EL (cell line): ENCODE measurements around the gene SMTNL2.
"Not testable (repeated sequence)": the region's sequence is repeated elsewhere in the genome, so short reads cannot be mapped to it uniquely, and the experiment has no call there.

Source experiments
- DNase-seq: peaks from one replicate; pipeline ENCODE4 v3.0.0-alpha.2; 2016

Gene SMTNL2

DNA sequence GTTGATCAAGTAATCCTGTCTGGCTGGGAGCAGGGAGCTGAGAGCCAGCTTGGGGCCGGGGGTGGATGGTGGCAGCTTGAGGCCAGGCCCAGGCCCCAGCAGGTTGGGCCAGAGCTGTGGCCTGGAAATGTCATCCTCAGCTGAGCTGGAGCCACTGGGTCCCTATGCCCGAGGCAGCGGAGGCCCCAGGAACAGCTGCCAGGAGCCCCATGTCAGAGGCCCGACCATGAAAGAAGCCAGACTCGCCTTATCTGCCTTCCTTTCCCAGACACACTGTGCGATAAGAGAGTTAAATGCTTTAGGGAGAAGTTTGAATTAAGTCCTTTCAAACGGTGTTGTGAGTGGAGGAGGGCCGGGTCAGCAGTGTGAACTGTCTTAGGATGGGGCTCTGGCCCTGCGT, 3.5 kb downstream of the SMTNL2 start:
- no peak for DNase-seq

DNA sequence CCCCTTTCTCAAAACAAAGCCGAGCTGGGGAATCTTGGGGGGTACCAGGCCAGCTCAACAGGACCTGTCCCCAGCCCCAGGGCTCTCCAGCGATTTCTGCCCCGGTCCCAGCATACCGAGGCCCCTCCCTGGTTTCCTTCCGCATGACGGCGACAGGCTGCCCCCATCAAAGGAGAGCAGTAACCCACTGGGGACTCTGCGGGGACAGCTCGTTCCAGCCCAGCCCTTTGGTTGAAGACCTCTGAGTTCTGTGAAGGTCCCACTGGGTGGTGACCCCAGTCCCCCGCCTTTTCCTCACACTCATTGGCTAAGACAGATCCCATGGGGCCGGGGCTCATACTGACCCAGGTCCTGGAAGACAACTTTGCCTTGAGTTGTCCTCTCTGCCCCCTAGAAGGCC, 4.1 kb downstream of the SMTNL2 start:
- no peak for DNase-seq

DNA sequence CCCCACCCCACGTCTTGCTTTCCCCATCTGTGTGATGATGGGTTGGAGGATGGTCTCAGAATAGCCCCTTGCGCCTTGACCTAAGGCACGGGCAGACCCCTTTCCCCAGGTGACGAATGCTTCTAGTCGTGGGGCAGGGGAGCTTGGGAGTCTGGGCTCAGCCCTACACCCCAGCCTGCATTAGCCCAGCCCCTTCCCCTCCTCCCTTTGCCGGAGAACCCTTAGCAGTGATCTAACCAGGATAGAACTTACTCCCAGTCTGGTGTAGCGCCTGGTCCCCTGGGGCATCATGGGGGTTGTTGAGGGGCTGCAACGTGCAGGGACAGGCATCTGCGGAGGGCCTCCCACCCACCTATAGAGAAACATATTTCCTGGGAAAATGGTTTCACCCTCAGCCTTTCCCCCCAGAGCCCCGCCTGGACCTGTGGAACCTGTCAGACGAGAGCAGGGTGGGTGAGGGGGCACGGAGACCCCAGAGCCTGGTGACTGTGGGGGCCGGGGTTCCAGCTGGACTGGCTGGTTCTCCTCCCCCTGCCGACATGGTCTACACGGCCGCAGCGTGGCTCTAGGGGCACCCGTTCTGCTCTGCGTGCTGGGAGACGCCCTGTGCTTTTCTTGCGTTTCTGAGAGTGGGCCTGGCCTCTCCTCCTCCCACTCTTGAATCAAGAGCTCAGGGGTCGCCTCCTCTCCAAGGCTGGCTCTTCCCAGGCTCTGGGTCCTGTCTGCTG, 4.7 kb downstream of the SMTNL2 start:
- no peak for DNase-seq

DNA sequence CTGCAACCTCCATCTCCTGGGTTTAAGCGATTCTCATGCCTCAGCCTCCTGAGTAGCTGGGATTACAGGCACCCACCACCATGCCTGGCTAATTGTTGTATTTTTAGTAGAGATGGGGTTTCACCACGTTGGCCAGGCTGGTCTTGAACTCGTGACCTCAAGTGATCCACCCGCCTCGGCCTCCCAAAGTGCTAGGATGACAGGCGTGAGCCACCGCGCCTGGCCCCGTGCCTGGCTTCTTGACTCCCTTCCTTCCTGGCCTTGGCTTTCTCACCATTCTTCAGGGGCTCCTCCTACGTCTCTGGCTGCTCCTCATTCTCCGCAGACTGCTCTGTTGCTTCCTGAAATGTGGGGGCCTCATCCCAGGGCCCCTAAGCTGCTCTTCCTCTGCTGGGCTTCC, 5.7 kb downstream of the SMTNL2 start:
- DNase-seq, result not testable (repeated sequence)

DNA sequence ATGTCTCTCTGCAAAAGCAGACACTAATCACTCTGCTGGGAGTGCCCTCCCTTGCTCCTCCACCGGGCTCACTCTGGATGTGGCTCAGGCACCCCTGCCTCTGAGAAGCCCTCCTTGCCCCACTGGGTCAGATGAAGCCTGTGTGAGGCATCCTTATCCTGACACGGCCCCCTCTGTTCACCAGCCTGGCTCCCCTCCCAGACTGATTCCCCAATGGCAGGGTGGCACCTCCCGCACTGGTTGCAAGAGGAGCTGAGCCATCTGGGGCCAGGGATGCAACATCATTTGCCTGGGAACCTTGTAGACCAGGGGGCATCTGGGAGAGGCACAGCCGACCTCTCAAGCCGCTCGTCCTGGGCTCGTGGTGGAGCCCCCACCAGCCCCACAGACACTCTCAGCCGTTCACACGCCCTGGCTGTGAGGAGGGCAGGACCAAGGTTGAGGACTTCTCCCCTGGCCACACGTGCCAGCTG, 6.7 kb downstream of the SMTNL2 start:
- no peak for DNase-seq

DNA sequence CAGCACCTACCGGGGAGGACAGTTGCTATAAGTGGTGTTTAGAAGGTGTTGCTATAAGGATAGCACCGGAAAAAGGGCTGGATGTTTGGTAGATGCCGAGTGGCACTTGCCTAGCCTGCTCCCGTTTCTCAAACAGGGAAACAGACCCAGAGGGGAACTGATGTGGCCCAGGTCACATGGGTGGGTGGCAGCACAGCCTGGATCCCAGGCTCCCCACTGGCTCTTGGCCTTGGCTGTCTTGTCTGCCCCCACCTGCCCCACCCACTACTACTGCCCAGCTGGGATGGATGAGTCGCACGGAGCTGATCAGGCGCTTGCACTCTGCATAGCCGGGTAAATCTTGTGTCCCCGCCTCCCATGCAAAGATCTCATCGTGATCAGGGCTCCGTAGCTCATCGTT, 7.2 kb downstream of the SMTNL2 start:
- DNase-seq, result peak; percentile 42

DNA sequence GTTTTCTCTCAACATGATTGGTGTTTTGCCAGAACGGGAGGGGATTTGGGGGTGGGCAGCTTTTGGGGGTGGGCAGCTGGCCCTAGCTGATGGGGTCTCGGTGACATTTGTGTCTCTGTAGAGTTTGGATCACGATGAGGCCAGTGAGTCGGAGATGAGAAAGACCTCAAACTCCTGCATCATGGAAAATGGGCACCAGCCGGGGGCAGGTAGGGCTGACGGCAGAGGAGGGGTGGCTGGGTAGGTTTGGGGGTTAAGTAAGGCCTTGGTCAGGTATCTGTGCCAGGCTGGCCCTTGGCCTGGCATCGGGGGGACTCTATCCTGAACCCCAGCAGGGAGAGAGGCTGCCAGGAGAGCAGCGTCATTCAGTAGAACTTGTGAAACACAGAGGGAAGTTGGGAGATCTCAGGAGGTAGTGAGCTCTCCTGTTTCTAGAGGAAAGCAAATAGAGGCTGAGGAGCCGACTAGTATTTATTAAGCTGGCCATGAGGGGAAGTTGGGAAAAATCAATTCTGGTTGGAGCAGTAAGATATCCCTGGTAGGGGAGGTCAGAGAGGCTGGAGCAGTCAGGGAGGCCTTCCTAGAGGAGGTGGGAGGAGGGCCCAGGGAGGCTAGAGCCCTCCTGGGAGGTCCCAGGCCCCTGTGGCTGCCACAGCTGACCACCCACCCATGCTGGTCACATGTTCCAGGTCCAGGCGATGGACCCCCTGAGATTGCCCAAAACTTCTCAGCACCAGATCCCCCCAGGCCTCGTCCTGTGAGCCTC, 8.1 kb downstream of the SMTNL2 start:
- no peak for DNase-seq

DNA sequence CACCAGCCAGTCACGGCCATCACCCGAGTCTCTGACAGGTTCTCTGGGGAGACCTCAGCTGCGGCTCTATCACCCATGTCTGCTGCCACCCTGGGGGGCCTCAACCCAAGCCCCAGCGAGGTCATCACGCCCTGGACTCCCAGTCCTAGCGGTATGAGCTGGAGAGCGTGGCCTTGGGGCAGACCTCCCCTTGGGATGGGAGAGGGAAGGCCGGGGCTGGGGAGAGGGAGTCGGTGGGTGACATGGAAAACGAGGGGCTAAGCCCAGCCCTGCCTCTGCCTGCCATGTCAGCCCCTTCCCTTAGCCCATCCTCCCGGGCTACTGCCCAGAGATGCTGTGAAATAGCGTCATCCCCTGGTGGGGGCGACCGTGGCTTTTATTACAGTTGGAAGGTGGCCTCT, 8.7 kb downstream of the SMTNL2 start:
- no peak for DNase-seq

DNA sequence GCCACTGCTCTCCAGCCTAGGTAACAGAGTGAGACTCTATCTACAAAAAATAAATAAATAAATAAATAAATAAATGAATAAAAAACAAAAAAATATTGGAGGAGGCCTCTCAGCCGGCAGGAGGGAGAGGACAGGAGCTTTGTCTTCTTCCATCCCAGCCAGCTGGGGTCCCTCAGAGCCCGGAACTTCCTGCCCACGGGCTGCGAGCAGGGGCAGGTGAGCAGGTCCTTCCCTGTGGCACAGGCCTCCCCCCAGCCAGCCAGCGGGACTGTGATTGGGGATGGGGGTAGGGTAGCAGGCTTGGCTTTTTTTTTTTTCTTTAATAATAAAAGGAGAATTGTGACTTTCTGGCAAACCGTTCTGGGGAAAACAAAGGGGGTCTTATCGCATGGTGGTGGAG, 10.1 kb downstream of the SMTNL2 start:
- no peak for DNase-seq

DNA sequence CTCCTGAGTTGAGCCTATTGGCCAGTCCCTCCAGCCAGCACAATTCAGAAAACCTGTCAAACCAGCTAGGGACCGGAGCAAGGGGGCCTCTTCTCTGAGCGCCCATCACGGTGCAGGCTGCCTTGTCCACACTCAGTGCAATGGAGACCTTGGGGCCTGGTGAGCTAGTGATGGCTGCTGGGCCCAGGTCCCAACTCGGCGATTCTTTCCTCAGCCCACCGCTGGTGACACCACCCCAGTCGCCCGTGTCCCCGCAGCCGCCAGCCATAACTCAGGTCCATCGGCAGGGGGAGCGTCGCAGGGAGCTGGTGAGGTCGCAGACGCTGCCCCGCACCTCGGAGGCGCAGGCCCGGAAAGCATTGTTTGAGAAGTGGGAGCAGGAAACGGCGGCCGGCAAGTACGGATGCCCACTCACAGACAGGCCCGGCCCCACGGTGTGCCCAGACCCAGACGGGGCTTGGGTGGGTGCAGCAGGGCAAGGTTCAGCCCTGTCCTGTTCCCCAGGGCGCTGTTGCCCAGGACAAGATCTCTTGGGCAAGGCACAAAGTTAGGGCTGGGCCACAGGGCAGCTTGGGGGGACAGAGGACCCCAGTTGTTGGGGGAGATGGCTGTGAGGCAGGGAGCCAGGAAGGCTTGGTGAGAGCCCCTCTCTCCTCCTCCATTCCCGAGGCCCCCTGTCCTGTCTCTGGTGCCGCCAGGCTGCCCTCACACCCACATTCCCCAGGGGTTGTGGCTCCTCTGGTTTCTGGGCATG, 10.8 kb downstream of the SMTNL2 start:
- DNase-seq, result no peak

DNA sequence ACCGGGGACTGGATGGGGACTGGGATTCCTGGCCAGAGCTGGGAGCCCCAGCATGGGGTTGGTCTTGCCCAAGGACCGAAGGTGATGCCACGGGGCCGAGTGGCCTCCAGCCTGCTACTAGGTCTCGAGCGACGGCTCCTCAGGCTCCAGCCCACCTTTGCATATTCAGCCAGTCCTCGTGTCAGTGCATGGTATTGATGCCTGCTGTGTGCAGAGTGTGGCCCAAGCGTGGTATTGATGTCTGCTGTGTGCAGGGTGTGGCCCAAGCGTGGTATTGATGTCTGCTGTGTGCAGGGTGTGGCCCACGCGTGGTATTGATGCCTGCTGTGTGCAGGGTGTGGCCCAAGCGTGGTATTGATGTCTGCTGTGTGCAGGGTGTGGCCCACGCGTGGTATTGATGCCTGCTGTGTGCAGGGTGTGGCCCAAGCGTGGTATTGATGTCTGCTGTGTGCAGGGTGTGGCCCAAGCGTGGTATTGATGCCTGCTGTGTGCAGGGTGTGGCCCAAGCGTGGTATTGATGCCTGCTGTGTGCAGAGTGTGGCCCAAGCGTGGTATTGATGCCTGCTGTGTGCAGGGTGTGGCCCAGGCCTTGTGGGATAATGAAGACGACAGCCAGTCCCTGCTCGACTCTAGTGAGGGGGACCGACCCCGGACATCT, 11.5 kb downstream of the SMTNL2 start:
- DNase-seq, result not testable (repeated sequence)

DNA sequence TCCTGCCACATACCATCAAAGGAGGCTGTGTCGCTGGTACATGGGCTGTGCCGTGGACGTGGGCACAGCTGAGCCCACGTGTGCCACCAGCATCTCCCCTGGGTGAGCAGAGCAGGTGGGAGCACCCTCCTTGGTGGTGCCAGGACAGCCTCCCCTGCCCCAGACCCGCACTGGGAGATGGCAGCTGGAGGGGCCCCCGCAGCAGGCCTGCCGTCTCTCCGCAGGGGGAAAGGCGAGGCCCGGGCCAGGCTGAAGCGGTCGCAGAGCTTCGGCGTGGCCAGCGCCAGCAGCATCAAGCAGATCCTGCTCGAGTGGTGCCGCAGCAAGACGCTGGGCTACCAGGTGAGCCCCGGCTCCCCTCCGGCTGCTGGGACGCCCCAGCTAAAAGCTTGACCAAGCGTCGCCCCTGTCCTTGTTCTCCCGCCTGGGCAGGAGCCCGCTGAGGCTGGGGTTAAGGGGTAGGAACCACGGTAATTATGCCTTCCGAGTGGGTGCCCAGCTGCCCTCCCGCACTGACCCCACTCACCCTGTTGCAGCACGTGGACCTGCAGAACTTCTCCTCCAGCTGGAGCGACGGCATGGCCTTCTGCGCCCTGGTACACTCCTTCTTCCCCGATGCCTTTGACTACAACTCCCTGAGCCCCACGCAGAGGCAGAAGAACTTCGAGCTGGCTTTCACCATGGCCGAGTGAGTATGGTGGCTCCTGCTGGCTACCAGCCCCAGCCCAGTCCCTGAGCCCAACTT, 12.5 kb downstream of the SMTNL2 start:
- no peak for DNase-seq

DNA sequence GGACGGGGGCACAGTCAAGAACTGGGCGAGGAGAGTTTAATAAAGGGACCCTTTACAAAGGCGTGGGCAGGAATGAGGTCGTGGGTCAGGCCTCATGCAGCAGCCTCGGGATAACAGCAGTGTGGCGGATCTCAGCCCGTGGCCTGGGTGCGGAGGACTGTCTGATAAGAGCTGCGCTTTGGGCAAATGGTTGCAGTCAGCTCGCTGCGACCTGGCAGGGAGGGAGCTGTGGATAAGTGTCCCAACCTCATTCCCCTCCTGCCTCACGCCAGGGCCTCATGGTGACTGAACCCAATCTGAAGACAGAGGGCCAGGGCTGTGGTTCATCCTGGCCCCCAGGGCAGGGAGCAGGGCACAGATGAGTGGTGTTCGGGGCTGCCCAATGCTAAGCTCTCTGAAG, 13.6 kb downstream of the SMTNL2 start:
- DNase-seq, result no peak

DNA sequence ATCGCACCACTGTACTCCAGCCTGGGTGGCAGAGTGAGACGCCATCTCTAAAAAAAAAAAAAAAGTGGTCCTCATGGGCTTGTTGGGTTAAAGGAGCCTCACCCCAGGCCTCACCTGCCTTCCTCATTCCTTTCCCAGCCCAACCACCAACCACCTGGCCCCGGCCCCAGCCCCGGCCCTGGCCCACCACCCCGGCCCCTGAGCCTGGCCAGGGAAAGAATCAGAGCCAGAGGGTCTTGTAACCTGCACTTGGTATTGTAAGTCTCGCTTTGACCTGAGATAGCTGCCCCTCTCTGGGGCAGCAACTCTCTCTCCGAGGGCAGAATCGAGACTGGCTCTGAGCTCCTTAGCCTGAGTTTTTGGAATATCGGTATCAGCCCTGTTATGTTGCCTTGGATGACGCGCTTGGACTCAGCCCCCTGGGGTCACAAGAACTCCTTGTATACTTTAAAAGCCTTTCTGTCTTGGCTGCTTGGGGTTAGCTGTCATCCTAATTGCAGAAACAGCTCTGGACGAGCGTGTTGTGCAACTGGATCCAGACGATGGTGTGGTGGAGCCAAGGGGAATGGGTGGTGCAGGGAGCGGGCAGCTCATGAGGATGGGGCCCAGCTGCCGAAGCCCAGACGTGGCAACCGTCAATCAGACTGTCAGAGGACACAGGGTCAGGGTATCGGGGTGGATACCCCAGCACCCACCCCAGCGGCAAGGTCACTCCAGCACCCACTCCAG, 14.6 kb downstream of the SMTNL2 start:
- DNase-seq, result no peak

DNA sequence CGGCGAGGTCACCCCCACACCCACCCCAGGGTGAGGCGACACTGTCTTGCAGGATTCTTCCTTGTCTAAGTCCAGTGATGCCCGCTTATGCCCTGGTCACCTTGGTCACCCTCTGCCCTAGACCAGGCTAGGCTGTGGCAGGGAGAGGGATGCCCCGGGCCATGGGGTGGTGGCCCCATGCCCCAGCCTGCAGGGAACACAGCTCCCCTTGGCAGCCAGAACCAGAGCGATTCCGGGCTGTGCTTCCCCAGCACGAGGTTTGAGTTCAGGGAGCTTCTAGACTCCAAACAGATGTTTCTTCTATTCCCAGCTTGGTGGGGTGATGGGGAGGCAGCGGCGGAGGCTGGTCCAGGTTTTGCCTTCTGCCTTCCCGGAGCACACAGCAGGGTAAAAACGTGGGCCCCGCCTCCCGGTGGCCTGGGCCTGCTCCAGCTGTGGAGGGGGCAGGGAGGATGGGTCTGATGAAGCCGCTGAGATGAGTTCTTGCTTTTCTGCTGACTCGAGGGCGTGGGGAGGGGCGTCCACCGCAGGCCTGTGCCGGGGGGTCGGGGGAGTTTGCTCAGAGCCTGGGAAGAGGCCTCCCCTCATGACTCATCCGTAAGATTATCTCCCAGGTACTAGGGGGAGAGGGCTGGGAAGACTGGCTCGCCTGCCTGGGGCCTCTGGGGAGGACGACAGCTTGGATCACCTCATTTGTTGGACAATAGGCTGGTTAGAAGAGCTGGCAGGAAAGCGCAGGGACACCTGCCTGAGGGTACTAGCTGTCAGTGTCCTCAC, 15.4 kb downstream of the SMTNL2 start:
- no peak for DNase-seq

DNA sequence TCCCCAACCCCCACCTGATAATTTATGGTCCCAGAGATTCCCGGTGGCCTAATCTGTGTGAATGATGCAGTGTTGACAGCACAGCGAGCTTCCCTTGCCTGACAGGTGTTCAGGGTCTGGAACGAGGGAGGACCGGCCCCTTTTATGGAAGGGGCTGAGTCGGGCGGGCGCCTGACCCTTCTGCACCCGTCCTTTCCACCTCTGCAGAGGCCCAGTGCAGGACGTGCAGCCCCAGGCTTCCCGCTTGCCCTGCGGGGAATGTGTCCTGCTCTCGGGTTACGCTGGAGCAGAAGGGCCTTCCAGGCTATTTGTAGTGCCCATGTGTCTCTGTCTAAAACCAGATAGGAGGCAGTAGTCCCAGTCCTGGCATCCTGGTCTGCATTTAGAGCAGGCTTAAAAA, 16.2 kb downstream of the SMTNL2 start:
- DNase-seq, result no peak

DNA sequence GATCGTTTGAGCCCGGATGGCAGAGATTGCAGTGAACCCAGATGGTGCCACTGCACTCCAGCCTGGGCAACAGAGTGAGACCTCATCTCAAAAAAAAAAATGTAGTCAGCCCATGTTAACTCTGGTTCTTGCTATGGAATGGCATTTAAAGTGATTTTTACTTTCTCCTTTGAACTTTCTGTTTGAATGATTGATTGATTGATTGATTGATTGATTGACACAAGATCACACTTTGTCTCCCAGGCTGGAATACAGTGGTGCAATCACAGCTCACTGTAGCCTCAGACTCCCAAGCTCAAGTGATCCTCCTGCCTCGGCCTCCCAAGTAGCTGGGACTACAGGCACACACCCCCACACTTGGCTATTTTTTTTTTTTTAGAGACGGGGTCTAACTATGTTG, 17.0 kb downstream of the SMTNL2 start:
- DNase-seq, result no peak

DNA sequence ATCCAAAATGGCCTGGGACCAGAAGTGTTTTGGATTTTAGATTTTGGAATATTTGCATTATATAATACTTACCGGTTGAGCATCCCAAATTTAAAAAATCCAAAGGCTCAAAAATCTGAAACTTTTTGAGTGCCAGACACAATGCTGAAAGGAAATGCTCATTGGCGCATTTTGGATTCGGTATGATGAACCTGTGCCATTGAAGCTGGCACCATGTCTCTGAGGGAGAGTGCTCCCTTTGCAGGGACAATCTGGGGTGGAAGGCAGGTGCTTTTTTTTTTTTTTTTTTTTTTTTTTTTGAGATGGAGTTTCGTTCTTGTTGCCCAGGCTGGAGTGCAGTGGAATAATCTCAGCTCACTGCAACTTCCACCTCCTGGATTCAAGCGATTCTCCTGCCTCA, 17.7 kb downstream of the SMTNL2 start:
- no peak for DNase-seq

DNA sequence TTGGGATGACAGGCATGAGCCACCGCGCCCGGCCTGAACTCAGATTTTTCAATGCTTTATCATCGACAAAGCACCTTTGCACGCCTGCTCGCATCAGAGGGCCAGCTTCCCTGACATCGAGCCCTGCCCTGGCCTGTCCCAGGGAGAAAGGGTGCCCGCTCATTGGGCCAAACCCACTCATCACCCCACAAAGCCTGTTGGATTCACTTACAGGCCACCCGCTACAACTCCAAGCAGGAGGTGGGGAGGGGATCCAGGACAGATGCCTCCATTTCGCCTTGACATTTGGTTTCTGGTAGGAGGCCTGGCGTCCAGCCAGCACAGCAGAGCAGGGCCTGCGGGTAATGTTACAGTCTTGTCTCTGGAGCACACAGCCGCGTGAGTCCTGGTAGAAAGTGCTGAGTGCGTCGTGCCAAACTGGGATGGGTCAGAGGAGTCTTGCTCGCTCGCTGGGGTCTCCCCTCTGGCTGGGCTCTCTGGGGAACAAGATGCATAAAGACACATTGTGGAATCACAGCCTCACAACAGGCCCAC, 19.8 kb downstream of the SMTNL2 start:
- DNase-seq, result peak; percentile 25

DNA sequence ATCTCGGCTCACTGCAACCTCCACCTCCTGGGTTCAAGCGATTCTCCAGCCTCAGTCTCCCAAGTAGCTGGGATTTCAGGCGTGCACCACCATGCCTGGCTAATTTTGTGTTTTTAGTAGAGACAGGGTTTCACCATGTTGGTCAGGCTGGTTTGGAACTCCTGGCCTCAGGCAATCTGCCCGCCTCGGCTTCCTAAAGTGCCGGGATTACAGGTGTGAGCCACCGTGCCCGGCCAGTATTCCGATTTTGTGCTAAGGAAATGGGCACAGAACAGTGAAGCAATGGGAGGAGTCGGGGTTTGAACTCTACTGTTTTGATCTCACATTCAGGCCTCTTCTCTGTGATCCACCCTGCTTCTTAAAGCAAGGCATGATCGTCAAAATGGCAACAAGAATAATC, 20.4 kb downstream of the SMTNL2 start:
- DNase-seq, result not testable (repeated sequence)

DNA sequence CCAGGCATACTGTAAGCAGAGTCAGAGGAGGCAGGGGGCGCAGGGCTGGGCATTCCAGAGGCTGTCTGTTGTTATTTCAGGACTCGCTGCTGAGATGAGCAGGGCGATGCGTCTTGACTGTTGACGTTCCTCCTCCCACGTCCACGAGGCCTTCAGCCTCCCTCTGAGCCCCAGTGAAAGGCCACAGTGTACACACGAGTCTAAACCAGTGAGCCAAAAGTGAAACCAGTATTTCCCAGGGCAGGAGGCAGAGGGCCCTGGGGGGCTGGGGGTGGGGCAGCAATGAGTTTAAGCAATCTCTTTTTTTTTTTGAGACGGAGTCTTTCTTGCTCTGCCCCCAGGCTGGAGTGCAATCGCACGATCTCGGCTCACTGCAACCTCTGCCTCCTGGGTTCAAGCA, 21.5 kb downstream of the SMTNL2 start:
- no peak for DNase-seq
